C4-2B (cell line): ENCODE results near the gene NRG2.

Source experiments
- H3K27ac ChIP-seq: fragments of 450-650 bp; 2 replicates; pipeline ENCODE4 v1.5.1; 2017
- ZFX ChIP-seq: fragments of 450-650 bp; IDR thresholded peaks from 2 replicates; pipeline ENCODE4 v1.6.1; 2017
- TF ChIP-seq, protein P1 (sequence below): fragments of 450-650 bp; conservative IDR thresholded peaks from 2 replicates; pipeline ENCODE4 v1.5.1; 2017; ENCODE audit warnings: mild to moderate bottlenecking

The NRG2 gene

DNA sequence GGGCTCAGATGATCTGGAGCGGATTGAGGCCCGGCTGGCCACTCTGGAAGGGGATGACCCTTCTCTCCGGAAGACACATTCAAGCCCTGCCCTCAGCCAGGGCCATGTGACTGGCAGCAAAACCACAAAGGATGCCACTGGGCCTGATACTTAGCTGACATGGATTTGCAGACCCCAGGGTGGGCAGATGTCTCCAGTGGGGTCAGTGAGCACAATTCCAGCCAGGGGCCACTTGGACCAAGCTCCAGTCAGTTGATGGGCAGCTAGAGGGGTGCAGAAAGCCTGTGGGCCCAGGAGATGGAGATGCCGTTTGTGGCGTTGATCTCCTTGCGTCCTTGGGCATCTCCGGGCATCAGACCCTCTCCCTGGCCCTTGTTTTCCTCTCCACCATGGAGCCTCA lies 200.8 kb downstream of the NRG2 start:
- no peak overlapping the region for H3K27ac ChIP-seq
- TF ChIP-seq, protein P1, sequence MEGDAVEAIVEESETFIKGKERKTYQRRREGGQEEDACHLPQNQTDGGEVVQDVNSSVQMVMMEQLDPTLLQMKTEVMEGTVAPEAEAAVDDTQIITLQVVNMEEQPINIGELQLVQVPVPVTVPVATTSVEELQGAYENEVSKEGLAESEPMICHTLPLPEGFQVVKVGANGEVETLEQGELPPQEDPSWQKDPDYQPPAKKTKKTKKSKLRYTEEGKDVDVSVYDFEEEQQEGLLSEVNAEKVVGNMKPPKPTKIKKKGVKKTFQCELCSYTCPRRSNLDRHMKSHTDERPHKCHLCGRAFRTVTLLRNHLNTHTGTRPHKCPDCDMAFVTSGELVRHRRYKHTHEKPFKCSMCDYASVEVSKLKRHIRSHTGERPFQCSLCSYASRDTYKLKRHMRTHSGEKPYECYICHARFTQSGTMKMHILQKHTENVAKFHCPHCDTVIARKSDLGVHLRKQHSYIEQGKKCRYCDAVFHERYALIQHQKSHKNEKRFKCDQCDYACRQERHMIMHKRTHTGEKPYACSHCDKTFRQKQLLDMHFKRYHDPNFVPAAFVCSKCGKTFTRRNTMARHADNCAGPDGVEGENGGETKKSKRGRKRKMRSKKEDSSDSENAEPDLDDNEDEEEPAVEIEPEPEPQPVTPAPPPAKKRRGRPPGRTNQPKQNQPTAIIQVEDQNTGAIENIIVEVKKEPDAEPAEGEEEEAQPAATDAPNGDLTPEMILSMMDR: no peak
- TF ChIP-seq ZFX: no peak

DNA sequence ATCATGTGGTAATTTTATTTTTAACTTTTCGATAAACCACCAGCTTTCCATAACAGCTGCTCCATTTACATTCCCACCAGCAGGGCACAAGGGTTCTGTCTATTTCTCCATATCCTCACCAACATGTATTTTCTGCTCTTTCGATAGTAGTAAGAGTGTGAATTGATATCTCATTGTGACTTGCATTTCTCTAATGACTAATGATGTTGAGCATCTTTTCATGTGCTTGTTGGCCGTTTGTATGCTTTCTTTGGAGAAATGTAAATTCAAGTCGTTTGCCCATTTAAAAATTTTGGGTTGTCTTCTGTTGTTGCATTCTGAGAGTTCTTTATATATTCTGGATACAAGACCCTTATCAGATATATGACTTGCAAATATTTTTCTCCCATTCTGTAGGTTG lies 201.6 kb downstream of the NRG2 start:
- TF ChIP-seq ZFX: no peak
- TF ChIP-seq, protein P1: no peak
- H3K27ac ChIP-seq: no peak overlapping the region

DNA sequence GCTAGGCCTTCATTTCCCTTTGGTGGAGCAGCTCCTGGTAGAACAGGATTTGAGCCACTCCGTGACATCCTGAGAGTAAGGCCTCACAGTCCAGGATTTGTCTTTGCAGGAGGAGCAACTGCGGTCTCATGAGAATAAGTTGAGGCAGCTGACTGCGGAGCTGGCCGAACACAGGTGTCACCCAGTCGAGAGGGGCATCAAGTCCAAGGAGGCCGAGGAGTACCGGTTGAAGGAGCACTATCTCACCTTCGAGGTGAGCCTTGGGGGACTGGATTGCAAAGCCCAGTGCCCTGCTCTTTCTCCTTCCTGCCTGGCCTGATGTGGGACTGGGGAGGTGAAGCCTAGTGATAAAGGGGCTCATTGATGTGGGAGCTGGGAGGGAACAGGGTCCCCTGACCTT lies 203.2 kb downstream of the NRG2 start:
- TF ChIP-seq, protein P1: no peak
- TF ChIP-seq ZFX: no peak

DNA sequence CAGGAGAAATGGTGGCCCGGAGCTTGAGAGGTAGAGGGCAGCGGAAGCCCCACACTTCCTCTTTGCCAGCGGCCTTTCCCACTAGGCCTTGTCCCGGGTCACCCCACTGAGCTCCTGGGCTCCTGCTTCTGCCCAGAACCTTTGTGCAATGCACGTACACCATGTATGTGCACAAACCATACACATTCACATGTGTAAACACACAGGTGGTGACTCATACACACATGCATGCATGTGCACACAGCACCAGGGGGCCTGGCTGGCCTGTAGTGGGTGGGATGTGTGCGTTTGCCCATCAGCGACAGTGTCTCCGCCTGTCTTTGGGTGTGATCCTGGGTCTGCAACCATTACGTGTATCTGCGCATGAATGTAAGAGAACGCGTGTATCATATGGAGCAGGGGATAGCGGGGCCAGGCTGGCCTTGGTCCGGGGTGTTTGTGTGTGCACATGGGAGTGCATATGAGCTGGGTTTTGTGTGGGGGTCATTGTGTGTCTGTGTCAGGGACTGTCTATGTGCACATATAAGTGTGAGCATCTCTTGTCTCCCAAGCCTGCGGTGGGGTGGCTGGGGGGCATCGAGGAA lies 203.8 kb downstream of the NRG2 start:
- H3K27ac ChIP-seq: no peak overlapping the region
- TF ChIP-seq, protein P1: no peak
- TF ChIP-seq ZFX: no peak

More for the DNA sequence above, 203.2 kb downstream of the NRG2 start:
- H3K27ac ChIP-seq: no peak overlapping the region

DNA sequence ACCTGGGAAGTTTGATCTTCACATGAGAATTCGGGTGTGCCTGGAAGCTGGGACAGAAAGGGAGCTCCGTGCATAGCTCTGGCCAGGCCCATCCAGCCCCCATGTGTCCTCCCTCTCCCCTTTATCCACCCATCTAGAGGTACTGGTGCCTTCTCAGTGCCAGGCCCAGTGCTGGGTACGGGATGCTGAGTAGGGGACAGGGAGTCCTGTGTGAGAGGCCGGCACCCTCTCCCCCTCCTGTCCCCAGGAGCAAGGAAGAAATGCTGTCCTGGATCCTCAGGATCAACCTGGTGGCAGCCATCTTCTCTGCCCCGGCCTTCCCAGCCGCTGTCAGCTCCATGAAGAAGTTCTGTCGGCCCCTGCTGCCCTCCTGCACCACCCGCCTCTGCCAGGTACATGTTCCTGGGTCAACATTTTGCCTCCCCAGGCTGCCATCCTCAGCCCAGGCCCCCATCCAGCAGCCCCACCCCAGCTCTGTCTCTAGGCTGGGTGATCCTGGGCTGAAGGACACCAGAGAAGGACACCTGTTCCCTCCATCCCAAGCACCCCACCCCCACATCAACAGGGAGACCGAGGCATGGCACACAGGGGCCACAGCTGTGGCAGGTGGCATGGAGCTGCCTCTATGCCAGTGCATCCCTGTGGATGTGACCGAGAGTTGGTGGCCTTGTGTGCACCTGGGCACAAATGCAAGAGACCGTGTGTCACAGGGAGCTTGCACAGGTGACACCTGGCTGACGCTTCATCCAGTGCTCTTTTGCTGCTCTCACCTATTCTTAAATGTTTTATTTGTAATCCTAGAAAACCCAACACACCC lies 204.5 kb downstream of the NRG2 start:
- TF ChIP-seq, protein P1: no peak
- no peak for TF ChIP-seq ZFX
- no peak overlapping the region for H3K27ac ChIP-seq

DNA sequence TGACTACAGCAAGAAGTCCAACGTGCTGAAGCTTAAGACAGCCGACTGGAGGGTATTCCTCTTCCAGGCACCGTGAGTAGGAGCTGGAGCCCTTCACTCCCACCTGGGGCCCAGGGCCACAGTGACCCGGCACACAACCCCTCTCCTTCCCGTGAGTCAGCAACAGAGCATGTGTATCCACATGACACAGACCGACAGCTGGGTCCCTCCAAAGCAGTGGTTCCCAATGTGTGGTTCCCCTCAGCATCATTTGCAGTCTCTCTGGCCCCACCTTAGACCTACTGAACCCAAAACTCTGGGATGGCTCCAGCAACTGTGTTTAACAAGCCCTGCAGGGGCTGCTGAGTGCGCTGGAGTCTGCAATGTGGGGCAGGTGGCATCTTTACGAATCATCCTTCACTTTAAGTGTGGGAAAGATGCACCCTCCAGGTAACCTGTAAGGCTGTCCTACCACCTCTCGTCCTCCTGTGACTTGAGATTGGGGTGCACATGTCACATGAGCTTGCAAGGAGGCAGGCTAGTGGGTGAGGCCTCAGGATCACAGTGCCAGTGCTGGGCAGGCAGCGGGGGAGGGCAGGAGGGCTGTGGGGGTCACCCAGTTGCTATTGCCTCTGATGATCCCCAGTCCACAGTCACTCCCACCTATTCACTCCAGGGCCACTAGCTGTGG lies 205.3 kb downstream of the NRG2 start:
- no peak for TF ChIP-seq ZFX

DNA sequence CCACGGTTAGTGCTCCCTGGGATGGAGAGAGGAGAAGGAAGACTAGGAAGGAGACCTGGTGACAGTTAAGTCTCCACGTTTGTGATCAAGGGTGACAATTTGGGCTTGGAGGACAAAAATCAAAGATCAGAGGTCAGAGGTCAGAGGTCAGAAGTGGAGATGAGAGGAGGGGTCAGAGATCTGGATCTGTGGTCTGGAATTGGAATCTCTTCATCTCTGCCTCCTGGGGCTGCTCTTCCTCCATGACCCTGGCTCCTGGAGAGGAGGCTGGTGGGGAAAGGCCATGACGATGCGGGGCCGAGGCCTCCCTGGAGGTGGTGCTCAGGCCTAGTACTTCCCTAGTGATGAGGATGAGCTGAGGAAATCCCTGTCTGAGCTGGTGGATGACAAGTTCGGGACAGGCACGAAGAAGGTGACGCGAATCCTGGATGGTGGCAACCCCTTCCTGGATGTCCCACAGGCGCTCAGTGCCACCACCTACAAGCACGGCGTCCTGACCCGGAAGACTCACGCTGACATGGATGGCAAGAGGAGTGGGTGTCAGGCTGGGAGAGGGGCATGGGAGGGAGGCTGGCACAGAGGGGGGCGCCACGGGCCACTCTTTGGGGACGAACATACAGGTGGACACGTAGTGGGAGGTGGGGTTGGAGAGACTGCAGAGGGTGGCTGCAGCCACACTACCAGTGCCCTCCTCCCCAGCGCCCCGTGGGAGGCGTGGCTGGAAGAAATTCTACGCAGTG lies 206.5 kb downstream of the NRG2 start:
- H3K27ac ChIP-seq: no peak overlapping the region
- TF ChIP-seq, protein P1: no peak
- TF ChIP-seq ZFX: no peak

More for the DNA sequence above, 205.3 kb downstream of the NRG2 start:
- H3K27ac ChIP-seq: no peak overlapping the region
